H1 (cell line): ENCODE measurements around the gene RNF10. TPM values are rescaled to one million over a fixed set of nuclear protein-coding genes. Genes with fewer than 3 reads are reported as not detected.
A peak's percentile ranks its signal among the peaks of the same experiment; 100 is the strongest.

Source experiments
- CTCF ChIA-PET: fragments of 300-600 bp; sonication (Branson Sonifier 250); formaldehyde crosslinking; loops from one replicate; lab custom pipeline; 2021; ENCODE audit not compliant: partially characterized antibody; lab: Charles Lee
- POLR2A ChIA-PET: fragments of 300-600 bp; sonication (Branson Sonifier 250); formaldehyde crosslinking; loops from one replicate; lab custom pipeline; 2021; ENCODE audit warnings: inconsistent platforms; ENCODE audit not compliant: partially characterized antibody; lab: Charles Lee
- DNase-seq, 2 experiments: peaks; one replicate each; pipeline versions ENCODE4 v3.0.0 to v3.0.0-alpha.2; 2010 to 2022; ENCODE audit warnings: low spot score in 2 of 2, low read depth in 1 of 2, mixed read lengths in 1 of 2
- FAIRE-seq: peaks from 2 replicates; lab custom pipeline; 2011; peaks lifted over from hg19 to GRCh38; lab: Jason Lieb, UNC
- H2AFZ ChIP-seq: 2 replicates; pipeline ENCODE4 v1.8.1; 2012; ENCODE audit warnings: low read length, inconsistent platforms
- H2AK5ac ChIP-seq: 2 replicates; pipeline ENCODE4 v1.6.1; 2013; ENCODE audit warnings: low read depth, low read length
- H2BK120ac ChIP-seq: replicated peaks from 2 replicates; pipeline ENCODE3; 2013; ENCODE audit warnings: low read depth, low read length, inconsistent platforms
- H2BK12ac ChIP-seq: 2 replicates; pipeline ENCODE4 v1.6.1; 2013; ENCODE audit warnings: low read depth, low read length
- H2BK15ac ChIP-seq: 2 replicates; pipeline ENCODE4 v1.6.1; 2013; ENCODE audit warnings: low read length
- H2BK20ac ChIP-seq: 2 replicates; pipeline ENCODE4 v1.6.1; 2013; ENCODE audit warnings: low read length
- H2BK5ac ChIP-seq: 2 replicates; pipeline ENCODE4 v1.6.1; 2013; ENCODE audit warnings: low read depth, low read length
- H3K14ac ChIP-seq: 2 replicates; pipeline ENCODE4 v1.6.1; 2013; ENCODE audit warnings: inconsistent platforms; ENCODE audit not compliant: insufficient read length
- H3K18ac ChIP-seq: 2 replicates; pipeline ENCODE4 v1.6.1; 2013; ENCODE audit warnings: low read length; ENCODE audit errors: extremely low read depth
- H3K23ac ChIP-seq: 2 replicates; pipeline ENCODE4 v1.6.1; 2013; ENCODE audit warnings: inconsistent platforms; ENCODE audit not compliant: insufficient read length
- H3K23me2 ChIP-seq: 2 replicates; pipeline ENCODE4 v1.6.1; 2013; ENCODE audit warnings: low read depth, low read length
- H3K27ac ChIP-seq: 2 replicates; pipeline ENCODE4 v1.6.1; 2011; ENCODE audit warnings: low read depth, low read length, inconsistent platforms
- H3K27me3 ChIP-seq, 4 experiments: replicated peaks in 1 of 4; 1 replicate in 1 of 4; 2 replicates in 3 of 4; pipeline versions ENCODE4 v1.6.1 to v1.8.1; 2011 to 2013; ENCODE audit warnings: low read length in 3 of 4, mild to moderate bottlenecking in 3 of 4, inconsistent platforms in 2 of 4, mixed read lengths in 2 of 4, moderate library complexity in 1 of 4; ENCODE audit not compliant: control insufficient read depth in 3 of 4, insufficient read depth in 3 of 4; ENCODE audit errors: extremely low read depth in 1 of 4
- H3K36me3 ChIP-seq, 4 experiments: 2 replicates each; pipeline versions ENCODE4 v1.6.1 to v1.8.1; 2011 to 2013; ENCODE audit warnings: mild to moderate bottlenecking in 4 of 4, low read length in 3 of 4, moderate library complexity in 2 of 4, control low read depth in 1 of 4, inconsistent platforms in 1 of 4; ENCODE audit not compliant: insufficient read depth in 4 of 4, control insufficient read depth in 2 of 4
- H3K4ac ChIP-seq: replicated peaks from 2 replicates; pipeline ENCODE3; 2013; ENCODE audit warnings: low read length, low read depth, mixed read lengths, inconsistent platforms; ENCODE audit not compliant: insufficient read length
- H3K4me1 ChIP-seq, 4 experiments: replicated peaks in 1 of 4; 1 replicate in 1 of 4; 2 replicates in 3 of 4; pipeline versions ENCODE4 v1.6.1 to v1.8.1; 2011 to 2013; ENCODE audit warnings: low read length in 3 of 4, inconsistent platforms in 2 of 4, mixed read lengths in 1 of 4; ENCODE audit not compliant: insufficient read depth in 4 of 4, control insufficient read depth in 3 of 4
- H3K4me2 ChIP-seq, 2 experiments: 2 replicates each; pipeline versions ENCODE4 v1.6.1 to v1.8.1; 2011 to 2013; ENCODE audit warnings: low read depth in 2 of 2, low read length in 2 of 2, control low read depth in 1 of 2, inconsistent platforms in 1 of 2, mild to moderate bottlenecking in 1 of 2; ENCODE audit not compliant: insufficient read depth in 1 of 2
- H3K4me3 ChIP-seq, 4 experiments: fragments of 200-600, 300-600 bp in 1 of 4; sonication (generic), shearing (Covaris generic), sonication (Bioruptor Twin) in 1 of 4; 2 replicates each; pipeline versions ENCODE4 v1.5.1 to v1.8.1; 2011 to 2016; ENCODE audit warnings: low read length in 4 of 4, low read depth in 3 of 4, control low read depth in 2 of 4, inconsistent platforms in 2 of 4, mild to moderate bottlenecking in 2 of 4, mixed read lengths in 1 of 4, moderate library complexity in 1 of 4; ENCODE audit not compliant: insufficient read depth in 2 of 4; ENCODE audit errors: extremely low read depth in 1 of 4
- H3K56ac ChIP-seq: replicated peaks from 2 replicates; pipeline ENCODE3; 2013; ENCODE audit warnings: low read depth, mild to moderate bottlenecking, mixed read lengths, low read length, inconsistent platforms; ENCODE audit not compliant: insufficient read length
- H3K79me1 ChIP-seq: 2 replicates; pipeline ENCODE4 v1.6.1; 2013; ENCODE audit warnings: low read depth, low read length, control low read depth
- H3K79me2 ChIP-seq, 2 experiments: 2 replicates each; pipeline versions ENCODE4 v1.6.1 to v1.8.1; 2012 to 2013; ENCODE audit warnings: low read length in 2 of 2, mild to moderate bottlenecking in 2 of 2, inconsistent platforms in 1 of 2; ENCODE audit not compliant: insufficient read depth in 2 of 2, control insufficient read depth in 1 of 2
- H3K9ac ChIP-seq, 4 experiments: replicated peaks in 1 of 4; 1 replicate in 1 of 4; 2 replicates in 3 of 4; pipeline versions ENCODE4 v1.6.1 to v1.8.1; 2011 to 2013; ENCODE audit warnings: low read depth in 3 of 4, low read length in 3 of 4, control low read depth in 2 of 4, mild to moderate bottlenecking in 2 of 4, moderate library complexity in 2 of 4, inconsistent platforms in 1 of 4; ENCODE audit errors: extremely low read depth in 1 of 4
- H3K9me3 ChIP-seq, 2 experiments: 2 replicates each; pipeline versions ENCODE4 v1.6.1 to v1.8.1; 2012 to 2013; ENCODE audit warnings: mild to moderate bottlenecking in 2 of 2, moderate library complexity in 2 of 2, control low read depth in 1 of 2, inconsistent platforms in 1 of 2, low read depth in 1 of 2, low read length in 1 of 2, mixed read lengths in 1 of 2; ENCODE audit not compliant: insufficient read depth in 2 of 2
- H4K20me1 ChIP-seq, 2 experiments: replicated peaks in 1 of 2; 2 replicates each; pipeline versions ENCODE3 to v1.8.1; 2011 to 2013; ENCODE audit warnings: inconsistent platforms in 2 of 2, low read length in 2 of 2, mild to moderate bottlenecking in 1 of 2; ENCODE audit not compliant: insufficient read depth in 2 of 2, control insufficient read depth in 1 of 2
- H4K5ac ChIP-seq: 2 replicates; pipeline ENCODE4 v1.6.1; 2013; ENCODE audit warnings: low read length, low read depth, mixed read lengths, inconsistent platforms; ENCODE audit not compliant: insufficient read length
- H4K8ac ChIP-seq: 2 replicates; pipeline ENCODE4 v1.8.0; 2013; ENCODE audit warnings: mild to moderate bottlenecking, moderate library complexity, low read length, inconsistent platforms; ENCODE audit not compliant: insufficient read depth; ENCODE audit errors: extremely low read depth
- H4K91ac ChIP-seq: replicated peaks from 2 replicates; pipeline ENCODE3; 2013; ENCODE audit warnings: low read length, mixed read lengths, inconsistent platforms; ENCODE audit not compliant: insufficient read length
- ASH2L ChIP-seq: fragments of 200-600, 300-600 bp; sonication (generic); IDR thresholded peaks from one replicate; pipeline ENCODE4 v1.7.1; 2017; ENCODE audit warnings: low read length
- CREB1 ChIP-seq: IDR thresholded peaks from 2 replicates; pipeline ENCODE4 v1.6.1; 2012; ENCODE audit warnings: inconsistent platforms
- POLR2A ChIP-seq, 2 experiments: IDR thresholded peaks; 1 replicate in 1 of 2; 2 replicates in 1 of 2; pipeline ENCODE4 v1.6.1; 2011; ENCODE audit warnings: low read depth in 2 of 2, low read length in 2 of 2, mild to moderate bottlenecking in 2 of 2; ENCODE audit errors: control extremely low read depth in 1 of 2
- RBBP5 ChIP-seq: IDR thresholded peaks from 2 replicates; pipeline ENCODE4 v1.7.1; 2012; ENCODE audit warnings: low read depth, mild to moderate bottlenecking, inconsistent platforms, low read length, moderate library complexity, borderline replicate concordance
- SIN3A ChIP-seq, 2 experiments: IDR thresholded peaks in 1 of 2; conservative IDR thresholded peaks in 1 of 2; 2 replicates each; pipeline ENCODE4 v1.6.1; 2011 to 2012; ENCODE audit warnings: low read length in 2 of 2, improper control_type of control experiment in 1 of 2, low read depth in 1 of 2, mild to moderate bottlenecking in 1 of 2
- SIRT6 ChIP-seq: IDR thresholded peaks from one replicate; pipeline ENCODE4 v1.7.1; 2012; ENCODE audit warnings: low read length, inconsistent platforms
- SP1 ChIP-seq: IDR thresholded peaks from 2 replicates; pipeline ENCODE4 v1.6.1; 2011; ENCODE audit warnings: low read depth, low read length
- TAF1 ChIP-seq: IDR thresholded peaks from 2 replicates; pipeline ENCODE4 v1.6.1; 2011; ENCODE audit warnings: mild to moderate bottlenecking, low read depth, low read length
- TAF7 ChIP-seq: optimal IDR thresholded peaks from 2 replicates; pipeline ENCODE3; 2011; ENCODE audit warnings: low read depth, mild to moderate bottlenecking, inconsistent platforms, low read length, moderate library complexity, borderline replicate concordance
- TBP ChIP-seq: IDR thresholded peaks from 2 replicates; pipeline ENCODE4 v1.6.1; 2011; ENCODE audit warnings: low read depth, low read length, improper control_type of control experiment
- WGBS, 2 experiments: shearing (Covaris generic) in 1 of 2; methylation state at CpG; one replicate each; pipeline versions ENCODE4 v1.1.6 to v1.1.7; 2013 to 2015; ENCODE audit warnings: low lambda C conversion rate in 2 of 2, mixed read lengths in 2 of 2, inconsistent platforms in 1 of 2, low coverage in 1 of 2, missing lambda C conversion rate in 1 of 2; ENCODE audit not compliant: insufficient replicate concordance in 2 of 2, insufficient coverage in 1 of 2, insufficient read length in 1 of 2; ENCODE audit errors: extremely low coverage in 1 of 2, missing lambda C conversion rate in 1 of 2; 5-methylcytosine and 5-hydroxymethylcytosine counted together
- long read RNA-seq, 2 experiments: library from RNA in 1 of 2; library from capped mRNA in 1 of 2; stranded (forward); transcript quantifications; one replicate each; pipeline ENCODE4 v2.0.0, GENCODE V29; 2021; ENCODE audit warnings: inconsistent platforms in 1 of 2
- polyA minus RNA-seq, 3 experiments: library from RNA; depleted of rRNA, polyadenylated mRNA; stranded (reverse); fragments of >200 nt; gene quantifications; 1 replicate in 2 of 3; 2 replicates in 1 of 3; pipeline ENCODE4 v1.2.3, GENCODE V29; 2011
- polyA plus RNA-seq, 7 experiments: library from polyadenylated mRNA; depleted of rRNA in 3 of 7; stranded (reverse) in 5 of 7; unstranded in 2 of 7; fragments of >200 nt in 5 of 7; fragments of 200-250 nt in 2 of 7; gene quantifications; 1 replicate in 5 of 7; 2 replicates in 1 of 7; 4 replicates in 1 of 7; pipeline versions ENCODE4 v1.2.1 to v1.2.3, GENCODE V29; 2011 to 2013; ENCODE audit warnings: missing spikeins in 2 of 7, mixed read lengths in 2 of 7
- total RNA-seq: library from RNA; stranded (reverse); fragmentation: NEBNext Ultra II Directional; extraction: Animal tissue kit (Norgen Biotek cat#: 25700); gene quantifications from 2 replicates; pipeline ENCODE4 v1.2.1, GENCODE V29; 2021

The RNF10 gene
- total RNA-seq (164 and 171 TPM in 2 replicates), polyA plus RNA-seq (2011; rRNA removed) (63.0 and 71.6 TPM in 2 replicates), polyA minus RNA-seq (2011; rRNA and poly(A)+ RNA removed) (213 and 284 TPM in 2 replicates)
- 93.4 TPM for polyA plus RNA-seq (2011; cell fraction: cytosol; rRNA removed)
- polyA plus RNA-seq (2011; cell fraction: nucleus; rRNA removed), result 84.3 TPM
- polyA plus RNA-seq (2012, experiment 1 of 2), result 165 to 207 TPM (median 178 TPM) in 4 replicates
- 152 TPM for polyA plus RNA-seq (2012, experiment 2 of 2)
- polyA plus RNA-seq (2013, experiment 1 of 2), result 136 TPM
- 135 TPM for polyA plus RNA-seq (2013, experiment 2 of 2)
- polyA minus RNA-seq (2011; cell fraction: cytosol; rRNA and poly(A)+ RNA removed), result 95.7 TPM
- polyA minus RNA-seq (2011; cell fraction: nucleus; rRNA and poly(A)+ RNA removed), result 96.2 TPM
- long read RNA-seq, experiment 1, transcript RNF10-203 (17 exons, 2,671 nt), result minor isoform, 11 of 223 reads
- long read RNA-seq, experiment 1, transcript RNF10-201 (17 exons, 3,825 nt), result major isoform, 46 of 223 reads
- long read RNA-seq, experiment 1, partial matches to known transcripts, result 125 of 223 reads
- long read RNA-seq, experiment 1, other reads (novel, unspliced or antisense), result 39 of 223 reads
- long read RNA-seq, experiment 2, partial matches to known transcripts, result 23 of 31 reads
- long read RNA-seq, experiment 2, other reads (novel, unspliced or antisense), result 7 of 31 reads

- no peak for FAIRE-seq
- TF ChIP-seq POLR2A (IDR thresholded peaks at IDR 0.05; ENCODE audit: control extremely low read depth in 1 of 2, low read depth in 2 of 2, low read length in 2 of 2) (peak; percentile 89), TBP (peak; percentile 96), CREB1 (peak; percentile 26; the same call in 1 of the 2 replicates), SP1 (peak; percentile 46; the same call in 1 of the 2 replicates), TAF1 (peak; percentile 81), TAF7 (peak; percentile 73), SIRT6 (no peak), RBBP5 (0 out of 2 replicates have a peak, but pooled peaks have one; percentile 44), ASH2L (peak; percentile 95), SIN3A (conservative IDR thresholded peaks at IDR 0.05 in 1 of 2, IDR thresholded peaks at IDR 0.05 in 1 of 2; ENCODE audit: low read depth in 1 of 2, low read length in 2 of 2) (peak; percentile 63 to 73; a peak in 2 of 4 replicates)
Measured at GRCh38 chr12:120534203-120534702, at the start of gene RNF10. Gene RNF10 (plus strand): TSS chr12:120534356. CDS start chr12:120534812, 456 bp downstream.

More at GRCh38 chr12:120534203-120534702, at the start of gene RNF10:
- ChIA-PET CTCF (interaction anchor here (1.4 kb wide), 1 partner anchor 49 kb away, joined by 4 read pairs; no protein-coding TSS in a partner anchor), POLR2A (interaction anchor here (0.9 to 7.2 kb wide), 6 partner anchors 38 to 334 kb away, joined by 3 to 78 read pairs (median 4); partner anchors contain the start of genes DYNLL1, POP5 and RPLP0)
- DNase-seq, result peak; percentile 43 to 80
- Histone ChIP-seq H3K79me1 (peaks cover 4% of the 10 kb centered on the region; the same call in 1 of the 2 replicates), H2BK15ac (no peak within 1 kb of the TSS), H3K14ac (no peak within 1 kb of the TSS), H2BK5ac (0 out of 2 replicates have a peak within 1 kb of the TSS, but pooled peaks have one; percentile 20), H3K4me1 (peaks cover 5 to 13% (median 7%) of the 10 kb centered on the region in 4 experiments; a peak in 5 of 7 replicates), H3K9me3 (no peaks in the 10 kb centered on the region; a peak in 1 of 4 replicates), H4K8ac (peak within 1 kb of the TSS; percentile 96), H3K23me2 (peaks cover 3% of the 10 kb centered on the region), H4K20me1 (peaks cover 11 to 14% of the 10 kb centered on the region in 2 experiments), H3K27me3 (no peaks in the 10 kb centered on the region), H3K23ac (no peak within 1 kb of the TSS), H3K4me3 (peak within 1 kb of the TSS; percentile 86 to 99 (median 93)), H4K5ac (peak within 1 kb of the TSS; percentile 21), H4K91ac (no peak within 1 kb of the TSS), H3K9ac (peak within 1 kb of the TSS; percentile 73 to 93 (median 88)), H3K18ac (no peak within 1 kb of the TSS), H2BK120ac (no peak within 1 kb of the TSS), H3K27ac (peak within 1 kb of the TSS; percentile 66; the same call in 1 of the 2 replicates), H3K56ac (peak within 1 kb of the TSS; percentile 56), H2AFZ (no peak within 1 kb of the TSS; the same call in 1 of the 2 replicates), H3K4ac (no peak within 1 kb of the TSS), H3K36me3 (peaks cover 0 to 14% (median under 1%) of the 10 kb centered on the region in 4 experiments; a peak in 1 of 8 replicates), H3K4me2 (peak within 1 kb of the TSS; percentile 73 to 91), H2BK12ac (no peak within 1 kb of the TSS), H2BK20ac (no peak within 1 kb of the TSS), H3K79me2 (peaks cover 22 to 47% of the 10 kb centered on the region in 2 experiments), H2AK5ac (no peak within 1 kb of the TSS)
- 0% methylated on average over 15 of the region's 43 CpGs; no CpG with 5 or more reads in 1 of the 2 experiments for WGBS, 2 experiments
